Psoas muscle (tissue), 8 donors: ENCODE results near the gene ZFHX3. TPM values are rescaled to one million over a fixed set of nuclear protein-coding genes. Genes with fewer than 3 reads are reported as not detected.

Source experiments
- ATAC-seq, 4 donors: fragments of 200-7000 bp; cut with Tn5 transposase; one replicate each; pipeline ENCODE4 v1.9.1; 2020; ENCODE audit warnings: moderate library complexity in 3 of 4, mild to moderate bottlenecking in 2 of 4
- DNase-seq, 2 donors: peaks; one replicate each; pipeline ENCODE4 v3.0.0-alpha.2; 2020
- H3K27ac ChIP-seq: fragments of 200-600 bp; one replicate; pipeline ENCODE4 v1.8.0; 2022
- H3K27me3 ChIP-seq, 3 donors: fragments of 200-600 bp in 1 of 3; one replicate each; pipeline versions ENCODE4 v1.6.1 to v1.8.0; 2013 to 2022; ENCODE audit warnings: low read length in 2 of 3, mild to moderate bottlenecking in 2 of 3, moderate library complexity in 1 of 3; ENCODE audit not compliant: insufficient read depth in 3 of 3
- H3K36me3 ChIP-seq, 2 donors: fragments of 200-600 bp in 1 of 2; one replicate each; pipeline versions ENCODE4 v1.6.1 to v1.8.0; 2013 to 2022; ENCODE audit warnings: low read depth in 1 of 2, mild to moderate bottlenecking in 1 of 2, moderate library complexity in 1 of 2; ENCODE audit not compliant: insufficient read depth in 1 of 2
- H3K4me1 ChIP-seq: fragments of 200-600 bp; one replicate; pipeline ENCODE4 v1.8.0; 2022
- H3K4me3 ChIP-seq: fragments of 200-600 bp; one replicate; pipeline ENCODE4 v1.8.0; 2022; ENCODE audit warnings: mild to moderate bottlenecking
- H3K9me3 ChIP-seq: fragments of 200-600 bp; one replicate; pipeline ENCODE4 v1.8.0; 2022
- WGBS, 3 donors: extraction: QIAGEN DNeasy Blood & Tissue Kit; methylation state at CpG; one replicate each; pipeline versions ENCODE4 v1.1.6 to v1.1.7; 2013; 5-methylcytosine and 5-hydroxymethylcytosine counted together
- intact Hi-C, 2 donors: fragments of 100-400 bp; cut with DNase I; formaldehyde crosslinking; loops; one replicate each; pipeline versions ENCODE4 v1.11.0 to v1.14.2; 2022
- polyA plus RNA-seq, 3 donors: library from polyadenylated mRNA; stranded (reverse); fragments of 200-250 nt; gene quantifications; one replicate each; pipeline ENCODE4 v1.2.3, GENCODE V29; 2013
- total RNA-seq, 4 donors: library from RNA; stranded (reverse); fragmentation: NEBNext Ultra II Directional in 2 of 4; extraction: Animal tissue kit (Norgen Biotek cat#: 25700) in 2 of 4; gene quantifications; one replicate each; pipeline versions ENCODE4 v1.2.1 to v1.2.4, GENCODE V29; 2021 to 2023
- TF ChIP-seq, protein P1 (sequence below): fragments of 200-600 bp; IDR thresholded peaks from one replicate; pipeline ENCODE4 v1.8.0; 2022; ENCODE audit warnings: antibody characterized with exemption
- donor health status: healthy with polysubstance abuse.
- donor health status: DM: no; HTN: no; CAD: no; lungs with moderate emphysema.
- donor health status: Bipolar disorder and iron deficiency.
- donor health status: healthy.
- donor health status: DM: yes; HTN: yes; CAD: no.
- donor health status: DM: no; HTN: no; CAD: no.
- donor health status: DM: no; HTN: no; CAD: no.
- donor health status: DM: yes; HTN: yes; CAD: no.

Gene ZFHX3
- total and polyA plus RNA-seq, 7 donors: 3.3 to 36.9 (median 11.5) TPM

DNA sequence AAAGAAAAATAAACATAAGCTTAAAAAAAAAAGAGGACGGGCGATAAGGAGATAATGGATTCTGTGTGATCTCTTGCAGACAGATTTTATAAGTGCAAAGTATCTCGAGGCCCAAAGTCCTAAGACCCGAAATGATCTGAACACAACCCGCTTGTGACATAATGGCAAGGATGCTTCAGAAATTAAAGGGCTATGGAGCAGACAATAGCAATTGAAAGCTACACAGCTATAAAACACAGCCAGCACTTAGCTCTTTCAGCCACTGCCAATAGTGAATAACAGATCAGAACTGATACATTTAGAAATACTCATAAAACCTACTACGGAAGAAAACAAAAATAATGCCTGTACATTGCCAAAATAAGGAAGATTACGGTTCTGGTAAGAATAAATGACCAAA, 117.5 kb downstream of the ZFHX3 start:
- no peaks in the 10 kb centered on the region for H3K9me3 ChIP-seq
- peaks cover 41% of the 10 kb centered on the region for H3K4me1 ChIP-seq
- TF ChIP-seq, protein P1, sequence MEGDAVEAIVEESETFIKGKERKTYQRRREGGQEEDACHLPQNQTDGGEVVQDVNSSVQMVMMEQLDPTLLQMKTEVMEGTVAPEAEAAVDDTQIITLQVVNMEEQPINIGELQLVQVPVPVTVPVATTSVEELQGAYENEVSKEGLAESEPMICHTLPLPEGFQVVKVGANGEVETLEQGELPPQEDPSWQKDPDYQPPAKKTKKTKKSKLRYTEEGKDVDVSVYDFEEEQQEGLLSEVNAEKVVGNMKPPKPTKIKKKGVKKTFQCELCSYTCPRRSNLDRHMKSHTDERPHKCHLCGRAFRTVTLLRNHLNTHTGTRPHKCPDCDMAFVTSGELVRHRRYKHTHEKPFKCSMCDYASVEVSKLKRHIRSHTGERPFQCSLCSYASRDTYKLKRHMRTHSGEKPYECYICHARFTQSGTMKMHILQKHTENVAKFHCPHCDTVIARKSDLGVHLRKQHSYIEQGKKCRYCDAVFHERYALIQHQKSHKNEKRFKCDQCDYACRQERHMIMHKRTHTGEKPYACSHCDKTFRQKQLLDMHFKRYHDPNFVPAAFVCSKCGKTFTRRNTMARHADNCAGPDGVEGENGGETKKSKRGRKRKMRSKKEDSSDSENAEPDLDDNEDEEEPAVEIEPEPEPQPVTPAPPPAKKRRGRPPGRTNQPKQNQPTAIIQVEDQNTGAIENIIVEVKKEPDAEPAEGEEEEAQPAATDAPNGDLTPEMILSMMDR: no peak
- intact Hi-C loops: loop anchor here in 1 of 2 donors (10.0 kb wide), 1 partner anchor 264 kb away; no protein-coding TSS in a partner anchor
- H3K4me3 ChIP-seq: no peak overlapping the region
- H3K27me3 ChIP-seq: no peaks in the 10 kb centered on the region
- WGBS, 3 donors: 89 to 95% (median 90%) methylated on average over 7 of the region's 7 CpGs
- ATAC-seq: no peak
- H3K36me3 ChIP-seq: no peaks in the 10 kb centered on the region
- no peak overlapping the region for H3K27ac ChIP-seq
- DNase-seq: no peak

DNA sequence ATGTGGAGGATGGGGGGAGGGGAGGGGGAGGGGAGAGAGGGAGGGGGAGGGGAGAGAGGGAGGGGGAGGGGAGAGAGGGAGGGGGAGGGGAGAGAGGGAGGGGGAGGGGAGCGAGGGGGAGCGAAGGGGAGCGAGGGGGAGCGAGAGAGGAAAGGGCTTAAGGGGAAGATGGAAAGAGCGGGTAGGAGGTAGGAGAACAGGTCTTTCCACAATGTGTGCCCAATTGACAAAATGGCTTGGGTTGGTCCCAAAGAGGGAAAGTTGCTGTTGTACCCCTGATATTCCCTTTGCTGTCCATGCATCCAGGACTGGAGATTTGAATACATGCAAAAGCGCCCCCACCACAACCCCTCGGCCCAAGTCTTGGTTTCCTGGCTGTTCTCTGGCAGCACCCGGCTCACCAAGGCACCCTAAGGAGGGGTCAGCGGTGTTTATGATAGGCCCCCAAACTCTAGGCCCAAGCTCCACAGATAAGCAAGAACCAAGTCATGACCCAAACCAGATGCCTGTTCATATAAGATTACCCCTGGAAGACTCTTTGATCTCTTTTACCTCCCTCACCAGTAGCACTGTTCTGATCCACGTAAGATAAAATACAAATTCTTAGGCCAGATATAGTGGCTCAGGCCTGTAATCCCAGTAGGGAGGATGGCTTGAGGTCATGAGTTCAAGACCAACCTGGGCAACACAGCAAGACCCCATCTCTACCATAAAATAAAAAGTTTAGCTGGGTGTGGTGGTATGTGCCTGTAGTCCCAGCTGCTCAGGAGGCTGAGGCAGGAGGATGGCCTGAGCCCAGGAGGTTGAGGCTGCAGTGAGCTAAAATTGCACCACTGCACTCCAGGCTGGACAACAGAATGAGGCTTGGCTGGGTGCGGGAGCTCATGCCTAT, 119.6 kb downstream of the ZFHX3 start:
- WGBS, 3 donors: 70 to 82% (median 76%) methylated on average over 10 to 11 of the region's 11 CpGs
- Histone ChIP-seq H3K9me3 (no peaks in the 10 kb centered on the region), H3K36me3 (no peaks in the 10 kb centered on the region), H3K27me3 (no peaks in the 10 kb centered on the region), H3K27ac (no peak overlapping the region), H3K4me1 (peaks cover 32% of the 10 kb centered on the region), H3K4me3 (no peak overlapping the region)
- TF ChIP-seq, protein P1: no peak
- DNase-seq: no peak
- no peak for ATAC-seq
- intact Hi-C loops: no loop called here

DNA sequence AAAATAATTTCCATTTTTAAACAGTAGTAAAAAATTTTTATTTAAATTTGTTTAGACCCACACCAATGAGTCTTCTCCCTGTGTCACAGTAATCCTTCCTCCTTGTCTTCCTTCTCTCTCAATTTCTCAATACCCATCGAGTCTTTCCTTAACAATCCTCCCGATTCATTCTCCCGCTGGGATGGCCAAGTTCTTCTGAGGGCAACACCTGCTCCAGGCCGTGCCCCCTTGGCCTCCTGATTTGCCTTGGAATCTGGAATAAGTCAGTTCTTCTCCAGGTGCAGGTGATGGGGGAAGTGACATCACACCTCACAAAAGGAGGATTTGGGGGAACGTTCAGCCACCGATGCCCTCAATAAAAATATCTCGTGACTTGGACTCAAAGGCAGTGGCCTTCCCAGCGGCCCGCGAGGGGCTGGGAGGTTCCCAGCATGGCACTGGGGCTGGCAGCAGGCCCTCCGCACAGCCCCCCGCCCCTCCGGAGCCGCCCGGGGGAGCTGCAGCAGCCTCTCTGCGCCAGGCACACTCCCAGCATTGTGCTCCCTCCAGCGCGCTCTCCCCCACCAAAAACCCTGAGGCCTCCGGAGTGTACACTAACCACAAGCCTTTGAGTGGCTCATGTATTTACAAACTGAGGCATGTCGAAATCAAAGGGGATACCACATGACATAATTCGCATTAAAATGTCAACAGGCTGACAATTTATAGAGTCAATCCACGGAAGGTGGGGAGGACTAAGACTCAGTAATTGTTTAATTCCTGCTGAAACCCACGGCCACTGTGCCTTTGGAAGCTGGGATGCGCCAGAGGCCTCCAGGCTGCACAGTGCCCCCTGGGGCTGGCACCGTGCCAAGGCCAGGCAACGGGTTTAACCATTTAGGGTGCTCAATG, 120.5 kb downstream of the ZFHX3 start:
- ATAC-seq: peak; percentile 55 to 76 (median 63)

DNA sequence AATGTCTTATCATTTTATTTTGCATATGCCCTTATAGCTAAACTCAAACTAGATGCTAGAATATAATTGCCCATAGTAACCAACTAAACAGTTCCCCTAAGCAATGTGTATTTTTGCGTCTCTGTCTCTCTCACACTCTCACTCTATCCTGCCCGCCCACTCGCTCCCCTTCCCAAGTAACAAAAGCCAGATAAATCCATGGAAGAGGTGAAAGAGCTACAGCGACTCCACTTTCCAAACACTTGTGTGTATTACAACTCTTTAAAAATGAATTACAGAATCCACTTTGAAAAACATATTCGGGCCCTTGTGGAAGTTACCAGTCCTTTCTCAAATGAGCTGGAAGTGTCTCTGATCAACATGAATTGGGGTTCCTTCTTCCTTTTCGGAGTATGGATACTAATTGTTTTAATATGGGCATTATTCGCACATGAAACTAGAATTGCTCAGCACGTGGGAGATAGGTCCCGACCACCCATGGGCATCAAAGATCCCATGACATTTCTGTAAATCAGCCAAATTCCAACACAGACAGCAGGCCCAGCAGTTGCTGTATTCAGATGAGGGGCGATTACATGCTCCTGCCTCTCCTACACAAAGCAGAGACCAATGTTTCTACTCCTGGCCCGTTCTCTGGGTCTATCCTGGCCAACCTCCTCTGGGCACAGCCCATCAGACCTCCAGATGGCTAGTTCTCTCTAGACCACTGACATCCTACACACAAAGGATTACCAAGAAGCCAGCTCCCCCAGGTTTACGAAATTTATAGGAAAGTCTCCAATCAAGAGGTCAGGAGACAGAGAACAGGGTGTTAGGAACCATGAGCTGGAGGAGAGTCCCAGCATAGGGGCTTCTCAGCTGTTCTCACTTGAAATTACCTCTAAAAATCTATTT, 121.5 kb downstream of the ZFHX3 start:
- 76 to 89% (median 76%) methylated on average over 12 of the region's 12 CpGs for WGBS, 3 donors
- no peak overlapping the region for H3K4me3 ChIP-seq
- no peak for DNase-seq
- intact Hi-C loops: no loop called here
- H3K36me3 ChIP-seq: no peaks in the 10 kb centered on the region
- H3K27me3 ChIP-seq: no peaks in the 10 kb centered on the region
- H3K4me1 ChIP-seq: peaks cover 33% of the 10 kb centered on the region
- no peak for ATAC-seq
- H3K27ac ChIP-seq: no peak overlapping the region
- H3K9me3 ChIP-seq: no peaks in the 10 kb centered on the region
- TF ChIP-seq, protein P1: no peak

More for the DNA sequence above, 120.5 kb downstream of the ZFHX3 start:
- intact Hi-C loops: no loop called here
- peak in 1 of 2 donors; percentile 66 for DNase-seq
- H3K36me3 ChIP-seq: no peaks in the 10 kb centered on the region
- H3K9me3 ChIP-seq: no peaks in the 10 kb centered on the region
- H3K27me3 ChIP-seq: no peaks in the 10 kb centered on the region
- 44 to 62% (median 49%) methylated on average over 24 to 26 of the region's 26 CpGs for WGBS, 3 donors
- no peak overlapping the region for H3K4me3 ChIP-seq
- TF ChIP-seq, protein P1: no peak
- H3K4me1 ChIP-seq: peaks cover 36% of the 10 kb centered on the region
- H3K27ac ChIP-seq: no peak overlapping the region
